Lung (tissue), 12 donors: ENCODE measurements around the gene FER. TPM values are rescaled to one million over a fixed set of nuclear protein-coding genes. Genes with fewer than 3 reads are reported as not detected.

Source experiments
- ATAC-seq: fragments of 200-7000 bp; cut with Tn5 transposase; one replicate; pipeline ENCODE4 v1.9.1; 2020; ENCODE audit warnings: moderate number of reproducible peaks; ENCODE audit not compliant: insufficient read depth, low FRiP score
- DNase-seq, 3 donors: peaks; one replicate each; pipeline ENCODE4 v3.0.0-alpha.2; 2013 to 2017
- H3K27ac ChIP-seq, 2 donors: one replicate each; pipeline ENCODE4 v1.5.1; 2013; ENCODE audit warnings: mild to moderate bottlenecking in 2 of 2, moderate library complexity in 2 of 2, control low read depth in 1 of 2, inconsistent platforms in 1 of 2, low read depth in 1 of 2, low read length in 1 of 2
- H3K27me3 ChIP-seq, 3 donors: one replicate each; pipeline ENCODE4 v1.5.1; 2013; ENCODE audit warnings: low read length in 2 of 3; ENCODE audit not compliant: control insufficient read depth in 3 of 3, insufficient read depth in 3 of 3
- H3K36me3 ChIP-seq, 4 donors: one replicate each; pipeline ENCODE4 v1.5.1; 2013; ENCODE audit warnings: low read length in 4 of 4, mild to moderate bottlenecking in 1 of 4, moderate library complexity in 1 of 4; ENCODE audit not compliant: control insufficient read depth in 4 of 4, insufficient read depth in 4 of 4
- H3K4me1 ChIP-seq, 5 donors: one replicate each; pipeline ENCODE4 v1.5.1; 2013; ENCODE audit warnings: low read length in 5 of 5, mild to moderate bottlenecking in 2 of 5, moderate library complexity in 1 of 5; ENCODE audit not compliant: control insufficient read depth in 5 of 5, insufficient read depth in 5 of 5
- H3K4me3 ChIP-seq: one replicate; pipeline ENCODE4 v1.5.1; 2013; ENCODE audit warnings: mild to moderate bottlenecking, control low read depth, moderate library complexity
- H3K9ac ChIP-seq, 2 donors: one replicate each; pipeline ENCODE4 v1.5.1; 2013; ENCODE audit warnings: low read length in 2 of 2, control low read depth in 1 of 2; ENCODE audit not compliant: insufficient read depth in 1 of 2
- H3K9me3 ChIP-seq, 4 donors: one replicate each; pipeline ENCODE4 v1.5.1; 2013; ENCODE audit warnings: low read length in 3 of 4, mild to moderate bottlenecking in 1 of 4, moderate library complexity in 1 of 4; ENCODE audit not compliant: control insufficient read depth in 4 of 4, insufficient read depth in 3 of 4
- WGBS, 2 donors: extraction: QIAGEN DNeasy Blood & Tissue Kit; methylation state at CpG; one replicate each; pipeline ENCODE4 v1.1.7; 2013; 5-methylcytosine and 5-hydroxymethylcytosine counted together
- polyA plus RNA-seq, 2 donors: library from polyadenylated mRNA; stranded (reverse); fragments of 200-250 nt; gene quantifications; one replicate each; pipeline ENCODE4 v1.2.1, GENCODE V29; 2013
- total RNA-seq, 2 donors: library from RNA; depleted of rRNA in 1 of 2; stranded (reverse); fragments of >200 nt in 1 of 2; gene quantifications; one replicate each; pipeline ENCODE4 v1.2.1, GENCODE V29; 2014 to 2021
- TF ChIP-seq, protein P1 (sequence below): IDR thresholded peaks from 2 replicates; pipeline ENCODE4 v1.5.1; 2012; ENCODE audit warnings: mild to moderate bottlenecking; ENCODE audit errors: control extremely low read depth, extremely low read depth
- donor health status: control.
- donor health status: control.
- donor health status: Bipolar disorder and iron deficiency.
- donor health status: healthy.
- donor health status: DM: yes; HTN: yes; CAD: no.

The FER gene
- total and polyA plus RNA-seq, 4 donors: 2.6 to 88.6 (median 12.2) TPM

DNA sequence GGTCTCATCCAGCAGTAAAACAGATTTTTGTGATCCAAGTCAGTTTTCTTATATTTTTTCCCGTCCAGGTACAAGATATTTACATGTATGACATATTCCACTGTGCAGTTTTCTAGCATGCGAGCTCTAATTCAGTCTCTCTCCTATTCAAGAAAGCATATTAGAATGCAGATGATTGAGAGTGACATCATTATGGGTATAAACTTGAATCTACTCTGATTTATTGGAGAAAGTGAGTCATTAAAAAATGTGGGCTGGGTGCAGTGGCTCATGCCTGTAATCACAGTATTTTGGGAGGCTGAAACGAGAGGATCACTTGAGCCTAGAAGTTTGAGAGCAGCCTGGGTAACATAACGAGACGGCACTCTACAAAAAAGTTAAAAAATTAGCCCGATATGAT is 6.2 kb downstream of the FER start:
- WGBS, 2 donors: 90 to 91% methylated on average over 6 of the region's 6 CpGs
- TF ChIP-seq, protein P1, sequence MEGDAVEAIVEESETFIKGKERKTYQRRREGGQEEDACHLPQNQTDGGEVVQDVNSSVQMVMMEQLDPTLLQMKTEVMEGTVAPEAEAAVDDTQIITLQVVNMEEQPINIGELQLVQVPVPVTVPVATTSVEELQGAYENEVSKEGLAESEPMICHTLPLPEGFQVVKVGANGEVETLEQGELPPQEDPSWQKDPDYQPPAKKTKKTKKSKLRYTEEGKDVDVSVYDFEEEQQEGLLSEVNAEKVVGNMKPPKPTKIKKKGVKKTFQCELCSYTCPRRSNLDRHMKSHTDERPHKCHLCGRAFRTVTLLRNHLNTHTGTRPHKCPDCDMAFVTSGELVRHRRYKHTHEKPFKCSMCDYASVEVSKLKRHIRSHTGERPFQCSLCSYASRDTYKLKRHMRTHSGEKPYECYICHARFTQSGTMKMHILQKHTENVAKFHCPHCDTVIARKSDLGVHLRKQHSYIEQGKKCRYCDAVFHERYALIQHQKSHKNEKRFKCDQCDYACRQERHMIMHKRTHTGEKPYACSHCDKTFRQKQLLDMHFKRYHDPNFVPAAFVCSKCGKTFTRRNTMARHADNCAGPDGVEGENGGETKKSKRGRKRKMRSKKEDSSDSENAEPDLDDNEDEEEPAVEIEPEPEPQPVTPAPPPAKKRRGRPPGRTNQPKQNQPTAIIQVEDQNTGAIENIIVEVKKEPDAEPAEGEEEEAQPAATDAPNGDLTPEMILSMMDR: no peak
- Histone ChIP-seq H3K27ac (no peak overlapping the region), H3K9ac (no peak overlapping the region), H3K36me3 (no peaks in the 10 kb centered on the region), H3K27me3 (no peaks in the 10 kb centered on the region), H3K4me1 (peaks cover 0 to 7% (median 0%) of the 10 kb centered on the region in 5 donors), H3K4me3 (no peak overlapping the region), H3K9me3 (peaks cover 0 to 4% (median 0%) of the 10 kb centered on the region in 4 donors)
- ATAC-seq (no peak), DNase-seq (no peak)

DNA sequence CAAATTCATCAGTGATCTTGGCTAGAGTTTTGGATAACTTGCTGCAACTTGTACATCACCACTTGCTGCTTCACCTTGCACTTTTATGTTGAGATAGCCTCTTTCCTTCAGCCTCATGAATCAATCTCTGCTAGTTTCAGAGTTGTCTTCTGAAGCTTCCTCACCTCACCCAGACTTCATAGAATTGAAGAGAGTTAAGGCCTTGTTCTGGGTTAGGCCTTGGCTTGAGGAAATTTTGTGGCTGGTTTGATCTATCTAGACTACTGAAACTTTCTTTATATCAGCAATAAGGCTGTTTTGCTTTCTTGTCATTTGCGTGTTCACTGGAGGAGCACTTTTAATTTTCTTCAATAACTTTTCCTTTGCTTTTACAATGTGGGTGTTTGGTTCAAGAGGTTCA is 12.8 kb downstream of the FER start:
- 95 to 97% methylated on average over 1 of the region's 1 CpG for WGBS, 2 donors
- TF ChIP-seq, protein P1: no peak
- peaks cover 0 to 9% (median 0%) of the 10 kb centered on the region in 4 donors for H3K36me3 ChIP-seq
- H3K4me3 ChIP-seq: no peak overlapping the region
- no peaks in the 10 kb centered on the region for H3K27me3 ChIP-seq
- H3K4me1 ChIP-seq: peaks cover 0 to 5% (median 0%) of the 10 kb centered on the region in 5 donors
- H3K9ac ChIP-seq: no peak overlapping the region
- H3K27ac ChIP-seq: no peak overlapping the region
- no peak for DNase-seq
- no peak for ATAC-seq
- peaks cover 0 to 7% (median 3%) of the 10 kb centered on the region in 4 donors for H3K9me3 ChIP-seq

DNA sequence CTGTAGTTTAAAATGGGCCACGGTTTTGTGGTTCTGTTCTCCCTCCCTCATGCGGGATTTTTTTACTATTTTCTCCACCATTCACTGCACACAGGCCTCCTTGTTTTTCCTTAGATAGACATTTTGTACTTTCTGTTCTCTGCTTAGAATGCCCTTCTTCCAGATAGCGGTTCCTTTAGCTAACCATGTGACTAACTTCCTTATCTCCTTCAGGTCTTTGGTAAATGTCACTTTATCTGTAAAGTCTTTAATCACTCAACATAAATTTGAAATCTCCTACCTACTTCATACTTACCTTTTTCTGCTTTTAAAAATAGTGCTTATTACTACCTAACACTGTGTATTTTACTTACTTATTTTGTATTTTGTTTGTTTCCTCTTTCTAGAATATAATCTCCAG is 15.0 kb downstream of the FER start:
- 40 to 56% methylated on average over 3 of the region's 3 CpGs for WGBS, 2 donors
- ATAC-seq: no peak
- H3K36me3 ChIP-seq: peaks cover 0 to 9% (median 0%) of the 10 kb centered on the region in 4 donors
- no peak overlapping the region for H3K4me3 ChIP-seq
- H3K27ac ChIP-seq: no peak overlapping the region
- no peaks in the 10 kb centered on the region for H3K27me3 ChIP-seq
- TF ChIP-seq, protein P1: no peak
- DNase-seq: no peak
- peaks cover 0 to 7% (median 3%) of the 10 kb centered on the region in 4 donors for H3K9me3 ChIP-seq
- H3K4me1 ChIP-seq: peaks cover 0 to 5% (median 0%) of the 10 kb centered on the region in 5 donors
- no peak overlapping the region for H3K9ac ChIP-seq
